ENCODE results near the gene TUBA3C. TPM values are rescaled to one million over a fixed set of nuclear protein-coding genes. Genes with fewer than 3 reads are reported as not detected.
A peak's percentile ranks its signal among the peaks of the same experiment; 100 is the strongest.

The TUBA3C gene
- total RNA-seq, 1 donor from 2014 or later: not detected

DNA sequence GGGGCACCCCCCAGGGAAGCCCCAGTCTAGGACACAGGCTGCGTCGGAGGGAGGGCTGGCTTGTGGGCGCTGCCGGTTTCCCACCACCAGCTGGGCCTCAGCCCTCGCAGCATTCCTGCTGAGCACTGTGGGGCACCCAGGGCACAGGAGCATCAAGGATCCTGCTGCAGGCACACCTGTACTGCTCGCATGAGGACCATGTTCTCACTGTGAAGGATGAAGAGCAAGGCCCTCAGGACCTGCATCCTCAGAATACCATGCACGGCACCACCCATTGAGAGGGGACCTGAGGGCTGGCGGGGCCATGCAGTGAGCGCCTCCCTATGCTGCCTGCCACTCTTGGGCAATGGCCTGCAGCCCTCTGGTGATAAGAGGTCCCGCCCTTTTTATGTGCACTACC is 31.4 kb downstream of the TUBA3C start:
- intact Hi-C loops (cut with DNase I): no loop called here
- Histone ChIP-seq H3K27me3 (no peaks in the 10 kb centered on the region), H3K4me1 (peaks cover 3% of the 10 kb centered on the region), H3K36me3 (no peaks in the 10 kb centered on the region), H3K27ac (no peak overlapping the region), H3K9me3 (no peaks in the 10 kb centered on the region), H3K4me3 (no peak overlapping the region)
- TF ChIP-seq, protein P1, sequence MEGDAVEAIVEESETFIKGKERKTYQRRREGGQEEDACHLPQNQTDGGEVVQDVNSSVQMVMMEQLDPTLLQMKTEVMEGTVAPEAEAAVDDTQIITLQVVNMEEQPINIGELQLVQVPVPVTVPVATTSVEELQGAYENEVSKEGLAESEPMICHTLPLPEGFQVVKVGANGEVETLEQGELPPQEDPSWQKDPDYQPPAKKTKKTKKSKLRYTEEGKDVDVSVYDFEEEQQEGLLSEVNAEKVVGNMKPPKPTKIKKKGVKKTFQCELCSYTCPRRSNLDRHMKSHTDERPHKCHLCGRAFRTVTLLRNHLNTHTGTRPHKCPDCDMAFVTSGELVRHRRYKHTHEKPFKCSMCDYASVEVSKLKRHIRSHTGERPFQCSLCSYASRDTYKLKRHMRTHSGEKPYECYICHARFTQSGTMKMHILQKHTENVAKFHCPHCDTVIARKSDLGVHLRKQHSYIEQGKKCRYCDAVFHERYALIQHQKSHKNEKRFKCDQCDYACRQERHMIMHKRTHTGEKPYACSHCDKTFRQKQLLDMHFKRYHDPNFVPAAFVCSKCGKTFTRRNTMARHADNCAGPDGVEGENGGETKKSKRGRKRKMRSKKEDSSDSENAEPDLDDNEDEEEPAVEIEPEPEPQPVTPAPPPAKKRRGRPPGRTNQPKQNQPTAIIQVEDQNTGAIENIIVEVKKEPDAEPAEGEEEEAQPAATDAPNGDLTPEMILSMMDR (IDR thresholded peaks at IDR 0.05): no peak
- DNase-seq (no peak), ATAC-seq (peak; percentile 8)

DNA sequence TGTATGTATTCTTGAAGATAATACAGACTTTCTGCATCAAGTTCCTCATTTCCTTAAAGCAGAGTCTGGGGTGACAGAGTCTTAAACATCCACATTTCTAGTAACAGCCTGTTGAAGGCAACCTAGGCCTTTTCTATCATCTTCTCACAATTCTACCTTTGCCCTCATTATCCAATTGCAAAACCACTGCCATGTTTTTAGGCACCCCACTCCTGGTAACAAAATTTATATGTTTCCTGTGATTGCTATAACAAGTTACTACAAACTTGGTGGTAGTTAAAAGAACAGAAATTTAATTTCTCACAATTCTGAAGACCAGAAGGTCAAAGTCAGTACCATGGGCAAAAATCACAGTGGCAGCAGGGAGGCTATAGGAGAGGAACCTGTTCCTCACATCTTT is 33.1 kb downstream of the TUBA3C start:
- Histone ChIP-seq H3K36me3 (no peaks in the 10 kb centered on the region), H3K27ac (no peak overlapping the region), H3K4me1 (peaks cover 3% of the 10 kb centered on the region), H3K4me3 (no peak overlapping the region), H3K9me3 (no peaks in the 10 kb centered on the region), H3K27me3 (no peaks in the 10 kb centered on the region)
- TF ChIP-seq, protein P1 (IDR thresholded peaks at IDR 0.05): no peak
- no peak for ATAC-seq
- no peak for DNase-seq
- intact Hi-C loops (cut with DNase I): no loop called here

All from upper lobe of right lung (tissue), 1 donor.